IPS-18a (cell line): ENCODE results near the gene FSCN2.

ENCODE experiments used
- H3K27ac ChIP-seq: one replicate; pipeline ENCODE4 v1.5.1; 2013; ENCODE audit warnings: low read length
- H3K27me3 ChIP-seq: one replicate; pipeline ENCODE4 v1.6.1; 2013; ENCODE audit warnings: mild to moderate bottlenecking, low read length; ENCODE audit not compliant: control insufficient read depth, insufficient read depth
- H3K36me3 ChIP-seq: one replicate; pipeline ENCODE4 v1.6.1; 2013; ENCODE audit warnings: low read depth, low read length; ENCODE audit not compliant: control insufficient read depth
- H3K4me1 ChIP-seq: one replicate; pipeline ENCODE4 v1.6.1; 2013; ENCODE audit warnings: low read depth, low read length; ENCODE audit not compliant: control insufficient read depth
- H3K4me3 ChIP-seq: one replicate; pipeline ENCODE4 v1.5.1; 2013; ENCODE audit warnings: low read length
- H3K9ac ChIP-seq: one replicate; pipeline ENCODE4 v1.6.1; 2013; ENCODE audit warnings: mild to moderate bottlenecking, low read length, moderate library complexity
- H3K9me3 ChIP-seq: one replicate; pipeline ENCODE4 v1.6.1; 2013; ENCODE audit warnings: low read depth, low read length; ENCODE audit not compliant: control insufficient read depth

The FSCN2 gene

GRCh38 chr17:81561494-81561885 lies 33.3 kb downstream of the FSCN2 start:
- Histone ChIP-seq H3K27me3 (no peaks in the 10 kb centered on the region), H3K4me1 (no peaks in the 10 kb centered on the region), H3K27ac (no peak overlapping the region), H3K9me3 (no peaks in the 10 kb centered on the region), H3K4me3 (no peak overlapping the region), H3K9ac (no peak overlapping the region), H3K36me3 (peaks cover 69% of the 10 kb centered on the region)

GRCh38 chr17:81563861-81564586 lies 35.8 kb downstream of the FSCN2 start:
- Histone ChIP-seq H3K27me3 (no peaks in the 10 kb centered on the region), H3K36me3 (peaks cover 72% of the 10 kb centered on the region), H3K27ac (no peak overlapping the region), H3K9me3 (no peaks in the 10 kb centered on the region), H3K9ac (no peak overlapping the region), H3K4me1 (no peaks in the 10 kb centered on the region), H3K4me3 (no peak overlapping the region)

- Histone ChIP-seq H3K27me3 (no peaks in the 10 kb centered on the region), H3K27ac (no peak overlapping the region), H3K4me3 (no peak overlapping the region), H3K9ac (no peak overlapping the region), H3K4me1 (no peaks in the 10 kb centered on the region), H3K9me3 (no peaks in the 10 kb centered on the region), H3K36me3 (peaks cover 77% of the 10 kb centered on the region)
These were observed 36.6 kb downstream of the FSCN2 start for GRCh38 chr17:81564778-81565177.

- no peak overlapping the region for H3K9ac ChIP-seq
- H3K4me1 ChIP-seq = no peaks in the 10 kb centered on the region
- no peaks in the 10 kb centered on the region for H3K27me3 ChIP-seq
- H3K27ac ChIP-seq = no peak overlapping the region
- H3K9me3 ChIP-seq = no peaks in the 10 kb centered on the region
- no peak overlapping the region for H3K4me3 ChIP-seq
- H3K36me3 ChIP-seq = peaks cover 82% of the 10 kb centered on the region
These were observed 37.1 kb downstream of the FSCN2 start for GRCh38 chr17:81565231-81565630.

GRCh38 chr17:81566461-81567126 lies 38.4 kb downstream of the FSCN2 start:
- Histone ChIP-seq H3K4me1 (no peaks in the 10 kb centered on the region), H3K27me3 (no peaks in the 10 kb centered on the region), H3K9ac (no peak overlapping the region), H3K27ac (no peak overlapping the region), H3K9me3 (no peaks in the 10 kb centered on the region), H3K4me3 (no peak overlapping the region), H3K36me3 (peaks cover 83% of the 10 kb centered on the region)

- H3K4me1 ChIP-seq = no peaks in the 10 kb centered on the region
These were observed 39.0 kb downstream of the FSCN2 start for GRCh38 chr17:81567191-81567590.

GRCh38 chr17:81568416-81568815 lies 40.2 kb downstream of the FSCN2 start:
- H3K9ac ChIP-seq = no peak overlapping the region
- H3K4me3 ChIP-seq = no peak overlapping the region
- H3K27me3 ChIP-seq = no peaks in the 10 kb centered on the region
- peaks cover 73% of the 10 kb centered on the region for H3K36me3 ChIP-seq
- no peak overlapping the region for H3K27ac ChIP-seq
- no peaks in the 10 kb centered on the region for H3K4me1 ChIP-seq
- H3K9me3 ChIP-seq = no peaks in the 10 kb centered on the region

More at GRCh38 chr17:81567191-81567590, 39.0 kb downstream of the FSCN2 start:
- Histone ChIP-seq H3K27ac (no peak overlapping the region), H3K36me3 (peaks cover 82% of the 10 kb centered on the region), H3K27me3 (no peaks in the 10 kb centered on the region), H3K4me3 (no peak overlapping the region), H3K9me3 (no peaks in the 10 kb centered on the region), H3K9ac (no peak overlapping the region)

GRCh38 chr17:81569986-81570514 lies 41.9 kb downstream of the FSCN2 start:
- Histone ChIP-seq H3K9ac (no peak overlapping the region), H3K9me3 (no peaks in the 10 kb centered on the region), H3K27me3 (no peaks in the 10 kb centered on the region), H3K27ac (no peak overlapping the region), H3K4me3 (no peak overlapping the region), H3K4me1 (no peaks in the 10 kb centered on the region), H3K36me3 (peaks cover 68% of the 10 kb centered on the region)

- Histone ChIP-seq H3K27me3 (no peaks in the 10 kb centered on the region), H3K36me3 (peaks cover 64% of the 10 kb centered on the region), H3K27ac (no peak overlapping the region), H3K4me3 (no peak overlapping the region), H3K9ac (no peak overlapping the region), H3K4me1 (no peaks in the 10 kb centered on the region), H3K9me3 (no peaks in the 10 kb centered on the region)
These were observed 42.8 kb downstream of the FSCN2 start for GRCh38 chr17:81570964-81571363.

GRCh38 chr17:81572563-81573168 lies 44.5 kb downstream of the FSCN2 start:
- no peaks in the 10 kb centered on the region for H3K9me3 ChIP-seq
- H3K9ac ChIP-seq = no peak overlapping the region
- no peak overlapping the region for H3K4me3 ChIP-seq
- peaks cover 53% of the 10 kb centered on the region for H3K36me3 ChIP-seq
- H3K4me1 ChIP-seq = no peaks in the 10 kb centered on the region
- no peak overlapping the region for H3K27ac ChIP-seq
- H3K27me3 ChIP-seq = no peaks in the 10 kb centered on the region

- Histone ChIP-seq H3K36me3 (peaks cover 48% of the 10 kb centered on the region), H3K4me3 (no peak overlapping the region), H3K4me1 (no peaks in the 10 kb centered on the region), H3K27me3 (no peaks in the 10 kb centered on the region), H3K9ac (no peak overlapping the region), H3K9me3 (no peaks in the 10 kb centered on the region), H3K27ac (no peak overlapping the region)
These were observed 45.8 kb downstream of the FSCN2 start for GRCh38 chr17:81573794-81574642.
